Measurements from ENCODE around the gene RRM2.

RRM2 gene

GRCh38 chr2:10175441-10175840 is 52.9 kb downstream of the RRM2 start:
- DNase-seq = no peak

- no peak for DNase-seq
These were observed 56.2 kb downstream of the RRM2 start for GRCh38 chr2:10178751-10179150.

- no peak for DNase-seq
These were observed 56.9 kb downstream of the RRM2 start for GRCh38 chr2:10179422-10179821.

GRCh38 chr2:10180229-10180628 is 57.7 kb downstream of the RRM2 start:
- no peak for DNase-seq

Measured in NCI-H1105 treated with DMSO at 0.1 percent for 48 hours (cell line).